HepG2 (cell line): Measurements from ENCODE around the gene RIPK3. TPM values are rescaled to one million over a fixed set of nuclear protein-coding genes. Genes with fewer than 3 reads are reported as not detected.

Experiments
- AHDC1 ChIP-seq: sonication (generic); formaldehyde crosslinking; IDR thresholded peaks from 2 replicates; pipeline ENCODE4 v1.5.1; 2020; ENCODE audit warnings: mild to moderate bottlenecking, missing genetic modification reagents, borderline replicate concordance
- AHR ChIP-seq: IDR thresholded peaks from 2 replicates; pipeline ENCODE4 v1.6.1; 2018; ENCODE audit warnings: missing genetic modification reagents, missing compliant biosample characterization
- BRCA1 ChIP-seq: sonication (generic); formaldehyde crosslinking; IDR thresholded peaks from 2 replicates; pipeline ENCODE4 v1.4.0; 2020; ENCODE audit warnings: missing genetic modification reagents
- GABPB1 ChIP-seq: IDR thresholded peaks from 2 replicates; pipeline ENCODE4 v1.6.1; 2016; ENCODE audit warnings: mild to moderate bottlenecking, missing genetic modification reagents, moderate library complexity, missing compliant biosample characterization
- GTF3A ChIP-seq: sonication (generic); formaldehyde crosslinking; conservative IDR thresholded peaks from 2 replicates; pipeline ENCODE4 v1.4.0; 2020; ENCODE audit warnings: mild to moderate bottlenecking, missing genetic modification reagents
- KDM1A ChIP-seq: IDR thresholded peaks from 2 replicates; pipeline ENCODE4 v1.6.1; 2016; ENCODE audit warnings: missing compliant biosample characterization
- KLF11 ChIP-seq: IDR thresholded peaks from 2 replicates; pipeline ENCODE4 v1.6.1; 2016; ENCODE audit warnings: missing compliant biosample characterization
- LCORL ChIP-seq, 2 experiments: fragments of 450-650 bp in 1 of 2; sonication (generic) in 1 of 2; formaldehyde crosslinking in 1 of 2; IDR thresholded peaks; 2 replicates each; pipeline versions ENCODE4 v1.5.0 to v1.6.1; 2017 to 2020; ENCODE audit warnings: antibody characterized with exemption in 1 of 2, missing genetic modification reagents in 1 of 2
- NRL ChIP-seq: sonication (generic); formaldehyde crosslinking; IDR thresholded peaks from 2 replicates; pipeline ENCODE4 v1.5.0; 2020; ENCODE audit warnings: missing genetic modification reagents, mild to moderate bottlenecking, moderate library complexity, borderline replicate concordance
- PHF5A ChIP-seq: IDR thresholded peaks from one replicate; pipeline ENCODE4 v1.6.1; 2018; ENCODE audit warnings: low read depth, missing genetic modification reagents; ENCODE audit not compliant: unreplicated experiment
- RFXANK ChIP-seq: IDR thresholded peaks from 2 replicates; pipeline ENCODE4 v1.6.1; 2016
- SPEN ChIP-seq: sonication (generic); formaldehyde crosslinking; IDR thresholded peaks from 2 replicates; pipeline ENCODE4 v1.5.1; 2020; ENCODE audit warnings: low read depth, mild to moderate bottlenecking, missing genetic modification reagents
- STAT5B ChIP-seq: sonication (generic); formaldehyde crosslinking; IDR thresholded peaks from 2 replicates; pipeline ENCODE4 v1.4.0; 2020; ENCODE audit warnings: missing genetic modification reagents
- ZBTB44 ChIP-seq: sonication (generic); formaldehyde crosslinking; IDR thresholded peaks from 2 replicates; pipeline ENCODE4 v1.4.0; 2020; ENCODE audit warnings: missing genetic modification reagents
- ZNF326 ChIP-seq: sonication (generic); formaldehyde crosslinking; IDR thresholded peaks from 2 replicates; pipeline ENCODE4 v1.4.0; 2020; ENCODE audit warnings: missing genetic modification reagents, borderline replicate concordance
- ZNF644 ChIP-seq: IDR thresholded peaks from 2 replicates; pipeline ENCODE4 v1.6.1; 2016; ENCODE audit warnings: low read depth
- ZNF687 ChIP-seq: sonication (generic); formaldehyde crosslinking; IDR thresholded peaks from 2 replicates; pipeline ENCODE4 v1.5.1; 2020; ENCODE audit warnings: mild to moderate bottlenecking, missing genetic modification reagents, moderate library complexity
- polyA plus RNA-seq, 8 experiments: library from polyadenylated mRNA; depleted of rRNA in 3 of 8; stranded (reverse) in 7 of 8; unstranded in 1 of 8; fragments of >200 nt; fragmentation: Illumina TruSeq in 4 of 8; extraction: Trizol in 4 of 8; gene quantifications; 2 replicates each; pipeline versions ENCODE4 v1.2.1 to v1.2.3, GENCODE V29; 2011 to 2016; ENCODE audit warnings: low read depth in 4 of 8, missing spikeins in 1 of 8, mixed read lengths in 1 of 8; ENCODE audit not compliant: insufficient read depth in 1 of 8
- total RNA-seq, 5 experiments: library from RNA; depleted of rRNA; stranded (reverse); fragments of >200 nt; fragmentation: Illumina TruSeq; extraction: Trizol; gene quantifications; 2 replicates each; pipeline ENCODE4 v1.2.3, GENCODE V29; 2016; ENCODE audit warnings: low read depth in 1 of 5

RIPK3 gene
- total and polyA plus RNA-seq, 2 of the 13 experiments (the other 11 are each of a cell fraction or from before 2014, with no cell fraction given): not detected

- TF ChIP-seq AHDC1 (CRISPR knock-in tag) (peak; percentile 43; the same call in 1 of the 2 replicates), BRCA1 (CRISPR knock-in tag) (no peak), ZBTB44 (CRISPR knock-in tag) (0 out of 2 replicates have a peak, but pooled peaks have one; percentile 56), NRL (CRISPR knock-in tag) (peak; percentile 98), GABPB1 (CRISPR knock-in tag) (peak; percentile 82), ZNF326 (no peak; the same call in 1 of the 2 replicates), SPEN (CRISPR knock-in tag) (peak; percentile 89), ZNF687 (CRISPR knock-in tag) (peak; percentile 99), PHF5A (CRISPR knock-in tag) (peak; percentile 61), ZNF644 (CRISPR knock-in tag) (peak; percentile 29; the same call in 1 of the 2 replicates), KLF11 (CRISPR knock-in tag) (peak; percentile 64; the same call in 1 of the 2 replicates), KDM1A (CRISPR knock-in tag) (peak; percentile 75), STAT5B (CRISPR knock-in tag) (peak; percentile 91), LCORL (IDR thresholded peaks at IDR 0.05) (no peak), LCORL (CRISPR knock-in tag; IDR thresholded peaks at IDR 0.05) (peak; percentile 91), RFXANK (CRISPR knock-in tag) (0 out of 2 replicates have a peak, but pooled peaks have one; percentile 38), GTF3A (CRISPR knock-in tag) (peak; percentile 99), AHR (CRISPR knock-in tag) (0 out of 2 replicates have a peak, but pooled peaks have one; percentile 98)
Observed at GRCh38 chr14:24332268-24332993, 7.4 kb downstream of the RIPK3 start (continued).
